ENCODE measurements around the gene ZNF787. TPM values are rescaled to one million over a fixed set of nuclear protein-coding genes. Genes with fewer than 3 reads are reported as not detected.

The ZNF787 gene
- total RNA-seq, 1 experiment from 2014 or later, result 132 TPM

DNA sequence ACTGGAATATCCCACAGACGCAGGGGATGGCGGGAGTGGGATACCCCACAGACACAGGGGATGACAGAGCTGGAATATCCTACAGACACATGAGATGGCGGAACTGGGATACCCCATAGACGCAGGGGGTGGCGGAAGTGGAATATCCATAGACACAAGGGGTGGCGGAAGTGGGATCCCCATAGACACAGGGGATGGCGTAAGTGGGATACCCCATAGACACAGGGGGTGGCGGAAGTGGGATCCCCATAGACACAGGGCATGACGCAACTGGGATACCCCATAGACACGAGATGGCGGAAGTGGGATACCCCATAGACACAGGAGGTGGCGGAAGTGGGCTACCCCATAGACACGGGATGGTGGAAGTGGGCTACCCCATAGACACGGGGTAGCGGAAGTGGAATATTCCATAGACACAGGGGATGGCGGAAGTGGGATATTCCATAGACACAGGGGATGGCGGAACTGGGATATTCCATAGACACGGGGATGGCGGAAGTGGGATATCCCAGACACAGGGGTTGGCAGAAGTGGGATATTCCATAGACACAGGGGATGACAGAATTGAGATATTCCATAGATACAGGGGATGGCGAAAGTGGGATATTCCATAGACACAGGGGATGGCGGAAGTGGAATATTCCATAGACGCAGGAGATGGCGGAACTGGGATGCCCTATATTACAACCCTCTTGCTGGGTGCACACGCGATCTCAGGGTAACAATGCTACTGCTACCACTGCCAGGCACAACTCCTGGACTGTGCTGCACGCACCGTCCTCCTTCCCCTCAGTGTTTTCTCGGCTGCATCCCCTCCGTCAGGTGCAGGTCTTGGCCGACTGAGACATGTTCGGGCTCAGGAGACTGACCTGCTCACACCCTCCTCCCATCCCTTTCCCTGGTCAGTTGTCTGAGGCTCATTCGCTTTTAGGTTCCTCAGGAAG is 28.1 kb downstream of the ZNF787 start:
- ChIA-PET POLR2A (no interaction called here), CTCF (no interaction called here)
- peak overlapping the region; percentile 94 for H3K27ac ChIP-seq (ENCODE audit: low read length)
- H3K36me3 ChIP-seq (ENCODE audit: control insufficient read depth, insufficient read depth, low read length), result no peaks in the 10 kb centered on the region
- peak overlapping the region; percentile 46 to 69; a peak in 3 of 4 replicates for H3K4me3 ChIP-seq (ENCODE audit: low read depth in 2 of 2, low read length in 2 of 2)
- H3K9me3 ChIP-seq (ENCODE audit: control insufficient read depth, insufficient read depth, low read depth, low read length), result no peaks in the 10 kb centered on the region
- no peak for TF ChIP-seq TCF7L2 (IDR thresholded peaks at IDR 0.05; ENCODE audit: low read depth, low read length)
- TF ChIP-seq POLR2AphosphoS5 (IDR thresholded peaks at IDR 0.05; ENCODE audit: low read depth, low read length), result peak; percentile 69; the same call in 1 of the 2 replicates
- in situ Hi-C loops (cut with HindIII; ENCODE audit: low pct_unique_long_range_greater_than_20kb, low sequenced_read_pairs) (no loop called here), intact Hi-C loops (cut with micrococcal nuclease; ENCODE audit: unreplicated experiment) (no loop called here)
- peaks cover 22% of the 10 kb centered on the region for H3K4me1 ChIP-seq (ENCODE audit: control insufficient read depth, insufficient read depth, low read length)
- ATAC-seq (no peak), DNase-seq (ENCODE audit: low read depth, low spot score) (no peak)
- no TSS peak for BruUV-seq (replicated peaks)
- H3K27me3 ChIP-seq (ENCODE audit: control insufficient read depth, insufficient read depth, low read length), result no peaks in the 10 kb centered on the region

DNA sequence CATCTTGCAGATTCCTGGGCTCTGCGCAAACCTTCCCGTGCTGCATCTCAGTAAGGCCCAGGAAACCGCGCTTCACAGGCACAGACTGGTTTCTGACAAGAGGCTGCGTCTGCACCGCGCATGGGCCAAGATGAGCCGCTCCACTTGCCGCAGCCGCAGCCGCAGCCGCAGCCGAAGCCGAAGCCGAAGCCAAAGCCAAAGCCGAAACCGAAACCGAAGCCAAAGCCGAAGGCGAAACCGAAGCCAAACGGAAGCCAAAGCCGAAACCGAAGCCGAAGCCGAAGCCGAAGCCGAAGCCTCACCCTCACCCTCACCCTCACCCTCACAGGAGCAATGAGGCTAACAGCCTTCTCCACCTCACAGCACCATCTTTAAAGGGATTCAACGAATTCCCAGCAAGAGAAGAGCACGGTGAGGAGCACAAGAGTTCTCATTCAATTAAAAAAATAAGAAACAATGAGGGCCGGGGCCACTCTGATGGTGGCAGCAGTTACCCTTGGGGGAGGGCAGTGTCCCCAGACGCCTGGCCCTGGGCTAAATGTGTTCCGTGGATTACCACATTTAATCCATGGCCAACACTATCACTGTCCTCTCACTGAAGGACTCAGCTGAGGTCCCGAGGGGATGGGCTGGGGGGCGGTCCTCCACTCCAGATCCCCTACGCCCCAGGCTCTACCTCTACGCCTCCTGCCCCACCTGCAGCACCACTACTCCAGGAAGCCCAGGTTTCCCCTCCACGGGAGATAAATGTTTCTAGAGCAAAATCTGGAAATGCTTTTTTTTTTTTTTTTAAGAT is 29.1 kb downstream of the ZNF787 start:
- peak overlapping the region; percentile 94 for H3K27ac ChIP-seq (ENCODE audit: low read length)
- ChIA-PET CTCF (interaction anchor here (0.5 kb wide), 1 partner anchor 39 kb away, joined by 5 read pairs; no protein-coding TSS in a partner anchor), POLR2A (no interaction called here)
- ATAC-seq (peak; percentile 83), DNase-seq (ENCODE audit: low read depth, low spot score) (no peak)
- TF ChIP-seq POLR2AphosphoS5 (IDR thresholded peaks at IDR 0.05; ENCODE audit: low read depth, low read length), result peak; percentile 52; the same call in 1 of the 2 replicates
- TF ChIP-seq, protein P1, sequence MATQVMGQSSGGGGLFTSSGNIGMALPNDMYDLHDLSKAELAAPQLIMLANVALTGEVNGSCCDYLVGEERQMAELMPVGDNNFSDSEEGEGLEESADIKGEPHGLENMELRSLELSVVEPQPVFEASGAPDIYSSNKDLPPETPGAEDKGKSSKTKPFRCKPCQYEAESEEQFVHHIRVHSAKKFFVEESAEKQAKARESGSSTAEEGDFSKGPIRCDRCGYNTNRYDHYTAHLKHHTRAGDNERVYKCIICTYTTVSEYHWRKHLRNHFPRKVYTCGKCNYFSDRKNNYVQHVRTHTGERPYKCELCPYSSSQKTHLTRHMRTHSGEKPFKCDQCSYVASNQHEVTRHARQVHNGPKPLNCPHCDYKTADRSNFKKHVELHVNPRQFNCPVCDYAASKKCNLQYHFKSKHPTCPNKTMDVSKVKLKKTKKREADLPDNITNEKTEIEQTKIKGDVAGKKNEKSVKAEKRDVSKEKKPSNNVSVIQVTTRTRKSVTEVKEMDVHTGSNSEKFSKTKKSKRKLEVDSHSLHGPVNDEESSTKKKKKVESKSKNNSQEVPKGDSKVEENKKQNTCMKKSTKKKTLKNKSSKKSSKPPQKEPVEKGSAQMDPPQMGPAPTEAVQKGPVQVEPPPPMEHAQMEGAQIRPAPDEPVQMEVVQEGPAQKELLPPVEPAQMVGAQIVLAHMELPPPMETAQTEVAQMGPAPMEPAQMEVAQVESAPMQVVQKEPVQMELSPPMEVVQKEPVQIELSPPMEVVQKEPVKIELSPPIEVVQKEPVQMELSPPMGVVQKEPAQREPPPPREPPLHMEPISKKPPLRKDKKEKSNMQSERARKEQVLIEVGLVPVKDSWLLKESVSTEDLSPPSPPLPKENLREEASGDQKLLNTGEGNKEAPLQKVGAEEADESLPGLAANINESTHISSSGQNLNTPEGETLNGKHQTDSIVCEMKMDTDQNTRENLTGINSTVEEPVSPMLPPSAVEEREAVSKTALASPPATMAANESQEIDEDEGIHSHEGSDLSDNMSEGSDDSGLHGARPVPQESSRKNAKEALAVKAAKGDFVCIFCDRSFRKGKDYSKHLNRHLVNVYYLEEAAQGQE (IDR thresholded peaks at IDR 0.05; ENCODE audit: insufficient read depth in 1 of 2, low read depth in 2 of 2, low read length in 1 of 2), result no peak
- H3K36me3 ChIP-seq (ENCODE audit: control insufficient read depth, insufficient read depth, low read length), result no peaks in the 10 kb centered on the region
- H3K4me1 ChIP-seq (ENCODE audit: control insufficient read depth, insufficient read depth, low read length), result peaks cover 22% of the 10 kb centered on the region
- no peaks in the 10 kb centered on the region for H3K9me3 ChIP-seq (ENCODE audit: control insufficient read depth, insufficient read depth, low read depth, low read length)
- peak overlapping the region; percentile 46 to 69 for H3K4me3 ChIP-seq (ENCODE audit: low read depth in 2 of 2, low read length in 2 of 2)
- H3K27me3 ChIP-seq (ENCODE audit: control insufficient read depth, insufficient read depth, low read length), result no peaks in the 10 kb centered on the region
- BruUV-seq (replicated peaks), result no TSS peak
- intact Hi-C loops (cut with micrococcal nuclease; ENCODE audit: unreplicated experiment), result no loop called here
- in situ Hi-C loops (cut with HindIII; ENCODE audit: low pct_unique_long_range_greater_than_20kb, low sequenced_read_pairs), result no loop called here

DNA sequence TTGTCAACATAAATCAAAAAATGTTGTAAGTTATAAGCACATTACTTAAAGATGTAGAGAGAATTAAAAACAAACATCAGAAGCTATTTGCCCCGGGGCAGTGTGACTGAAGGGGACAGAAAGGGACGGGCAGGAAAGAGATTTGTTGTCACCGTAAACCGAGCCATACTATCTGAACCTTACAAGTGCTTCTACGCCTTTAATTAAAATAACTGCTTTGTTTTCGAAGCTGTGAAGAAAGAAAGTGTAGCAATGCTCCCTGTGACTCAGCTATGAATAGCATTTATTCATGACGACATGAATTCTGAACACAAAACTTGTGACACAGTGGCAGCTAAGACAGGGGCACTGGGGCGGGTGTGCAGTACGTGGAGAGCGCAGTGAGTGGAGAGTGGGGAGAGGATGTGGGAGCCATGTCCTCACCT is 30.0 kb downstream of the ZNF787 start:
- Histone ChIP-seq H3K27me3 (ENCODE audit: control insufficient read depth, insufficient read depth, low read length) (no peaks in the 10 kb centered on the region), H3K27ac (ENCODE audit: low read length) (peak overlapping the region; percentile 94), H3K4me1 (ENCODE audit: control insufficient read depth, insufficient read depth, low read length) (peaks cover 22% of the 10 kb centered on the region), H3K4me3 (ENCODE audit: low read depth in 2 of 2, low read length in 2 of 2) (peak overlapping the region; percentile 46 to 69), H3K9me3 (ENCODE audit: control insufficient read depth, insufficient read depth, low read depth, low read length) (no peaks in the 10 kb centered on the region), H3K36me3 (ENCODE audit: control insufficient read depth, insufficient read depth, low read length) (no peaks in the 10 kb centered on the region)
- POLR2A ChIA-PET, result no interaction called here
- in situ Hi-C loops (cut with HindIII; ENCODE audit: low pct_unique_long_range_greater_than_20kb, low sequenced_read_pairs) (no loop called here), intact Hi-C loops (cut with micrococcal nuclease; ENCODE audit: unreplicated experiment) (no loop called here)
- CTCF ChIA-PET, result interaction anchor here (0.6 to 0.8 kb wide), 2 partner anchors 25 to 113 kb away, joined by 3 to 16 read pairs; no protein-coding TSS in a partner anchor
- DNase-seq (ENCODE audit: low read depth, low spot score), result no peak
- peak; percentile 27 for ATAC-seq
- no TSS peak for BruUV-seq (replicated peaks)
- TF ChIP-seq, protein P1 (IDR thresholded peaks at IDR 0.05; ENCODE audit: insufficient read depth in 1 of 2, low read depth in 2 of 2, low read length in 1 of 2), result no peak
- no peak for TF ChIP-seq SIN3A (IDR thresholded peaks at IDR 0.05; ENCODE audit: borderline replicate concordance, insufficient read depth, low read depth, low read length)
- TF ChIP-seq TCF7L2 (IDR thresholded peaks at IDR 0.05; ENCODE audit: low read depth, low read length), result no peak
- no peak for TF ChIP-seq POLR2AphosphoS5 (IDR thresholded peaks at IDR 0.05; ENCODE audit: low read depth, low read length)
- TF ChIP-seq, protein P2, sequence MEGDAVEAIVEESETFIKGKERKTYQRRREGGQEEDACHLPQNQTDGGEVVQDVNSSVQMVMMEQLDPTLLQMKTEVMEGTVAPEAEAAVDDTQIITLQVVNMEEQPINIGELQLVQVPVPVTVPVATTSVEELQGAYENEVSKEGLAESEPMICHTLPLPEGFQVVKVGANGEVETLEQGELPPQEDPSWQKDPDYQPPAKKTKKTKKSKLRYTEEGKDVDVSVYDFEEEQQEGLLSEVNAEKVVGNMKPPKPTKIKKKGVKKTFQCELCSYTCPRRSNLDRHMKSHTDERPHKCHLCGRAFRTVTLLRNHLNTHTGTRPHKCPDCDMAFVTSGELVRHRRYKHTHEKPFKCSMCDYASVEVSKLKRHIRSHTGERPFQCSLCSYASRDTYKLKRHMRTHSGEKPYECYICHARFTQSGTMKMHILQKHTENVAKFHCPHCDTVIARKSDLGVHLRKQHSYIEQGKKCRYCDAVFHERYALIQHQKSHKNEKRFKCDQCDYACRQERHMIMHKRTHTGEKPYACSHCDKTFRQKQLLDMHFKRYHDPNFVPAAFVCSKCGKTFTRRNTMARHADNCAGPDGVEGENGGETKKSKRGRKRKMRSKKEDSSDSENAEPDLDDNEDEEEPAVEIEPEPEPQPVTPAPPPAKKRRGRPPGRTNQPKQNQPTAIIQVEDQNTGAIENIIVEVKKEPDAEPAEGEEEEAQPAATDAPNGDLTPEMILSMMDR (IDR thresholded peaks at IDR 0.05), result no peak

Measured in Panc1 (cell line).